Sigmoid colon (tissue), 4 donors: ENCODE measurements around the gene ERGIC2.

ENCODE experiments used
- CTCF ChIP-seq, 4 experiments: fragments of 450-650 bp in 3 of 4; fragments of 200-600 bp in 1 of 4; IDR thresholded peaks; one replicate each; pipeline ENCODE4 v1.5.1; 2016 to 2019; ENCODE audit warnings: antibody characterized with exemption in 4 of 4, mild to moderate bottlenecking in 3 of 4, moderate library complexity in 2 of 4
- EP300 ChIP-seq, 4 donors: sonication (generic); formaldehyde crosslinking; IDR thresholded peaks; one replicate each; pipeline ENCODE4 v1.6.1; 2017; ENCODE audit warnings: antibody characterized with exemption in 4 of 4
- POLR2A ChIP-seq, 2 donors: fragments of 450-650 bp; IDR thresholded peaks; one replicate each; pipeline ENCODE4 v1.6.1; 2016; ENCODE audit warnings: antibody characterized with exemption in 2 of 2, mild to moderate bottlenecking in 2 of 2, moderate library complexity in 2 of 2

GRCh38 chr12:29426498-29426897 lies 45.5 kb upstream of the ERGIC2 start:
- TF ChIP-seq CTCF (IDR thresholded peaks at IDR 0.05) (no peak), POLR2A (IDR thresholded peaks at IDR 0.05) (no peak), EP300 (IDR thresholded peaks at IDR 0.05) (no peak)
